ENCODE results near the gene AP4E1. TPM values are rescaled to one million over a fixed set of nuclear protein-coding genes. Genes with fewer than 3 reads are reported as not detected.

AP4E1 gene
- total RNA-seq, 1 experiment from 2014 or later, result 10.1 TPM

- H3K4me3 ChIP-seq (replicated peaks in 1 of 2; ENCODE audit: low read depth in 1 of 2, low read length in 2 of 2), result no peak overlapping the region
- BruUV-seq (replicated peaks), result no TSS peak
- H3K27me3 ChIP-seq (ENCODE audit: insufficient read depth, low read length), result no peaks in the 10 kb centered on the region
- H3K4me2 ChIP-seq (ENCODE audit: low read length), result no peak overlapping the region
- no peak overlapping the region for H2AFZ ChIP-seq (ENCODE audit: low read depth, low read length, poor library complexity, severe bottlenecking)
- no peak for ATAC-seq
- H4K20me1 ChIP-seq (ENCODE audit: insufficient read depth), result no peaks in the 10 kb centered on the region
- H3K4me1 ChIP-seq (ENCODE audit: control insufficient read depth in 1 of 2, insufficient read depth in 2 of 2, low read length in 2 of 2), result no peaks in the 10 kb centered on the region
- H3K9ac ChIP-seq (ENCODE audit: low read length), result no peak overlapping the region
- H3K27ac ChIP-seq (ENCODE audit: low read depth, low read length), result no peak overlapping the region
- ChIA-PET RAD21 (ENCODE audit: low non-redundant PET in 1 of 2, low total read pairs in 2 of 2, uncharacterized antibody in 2 of 2, unreplicated experiment in 2 of 2) (no interaction called here), CTCF (no interaction called here), POLR2A (no interaction called here)
- H3K36me3 ChIP-seq (ENCODE audit: control insufficient read depth in 1 of 2, insufficient read depth in 2 of 2, low read length in 2 of 2), result peaks cover 0 to 7% of the 10 kb centered on the region in 2 experiments; a peak in 2 of 4 replicates
- no peaks in the 10 kb centered on the region for H3K9me2 ChIP-seq (ENCODE audit: insufficient read depth)
- no peaks in the 10 kb centered on the region for H3K9me3 ChIP-seq (ENCODE audit: control insufficient read depth in 1 of 2, insufficient read depth in 1 of 2, low read depth in 1 of 2, low read length in 2 of 2)
- no peaks in the 10 kb centered on the region for H3K79me2 ChIP-seq (ENCODE audit: insufficient read depth, low read length)
- DNase-seq (ENCODE audit: low read depth, low spot score), result no peak
- intact Hi-C loops (cut with micrococcal nuclease), result no loop called here
- no peak for TF ChIP-seq SIN3A (IDR thresholded peaks at IDR 0.05; ENCODE audit: low read depth)
- TF ChIP-seq ZBTB33 (IDR thresholded peaks at IDR 0.05; ENCODE audit: extremely low read depth, insufficient replicate concordance, low read length), result no peak
- TF ChIP-seq EGR1 (IDR thresholded peaks at IDR 0.05; ENCODE audit: low read depth), result no peak
- TF ChIP-seq JUND (IDR thresholded peaks at IDR 0.05), result no peak
- TF ChIP-seq RAD21 (IDR thresholded peaks at IDR 0.05; ENCODE audit: low read depth), result no peak
- no peak for TF ChIP-seq MAX (IDR thresholded peaks at IDR 0.05)
- TF ChIP-seq ZNF274 (IDR thresholded peaks at IDR 0.05; ENCODE audit: low read depth, low read length), result no peak
- no peak for TF ChIP-seq POLR2AphosphoS5 (IDR thresholded peaks at IDR 0.05; ENCODE audit: low read depth, low read length)
- no peak for TF ChIP-seq YY1 (IDR thresholded peaks at IDR 0.05; ENCODE audit: extremely low read depth, insufficient replicate concordance, low read depth, low read length)
- TF ChIP-seq CTCF (IDR thresholded peaks at IDR 0.05 in 2 of 3, conservative IDR thresholded peaks at IDR 0.05 in 1 of 3; ENCODE audit: borderline replicate concordance in 1 of 3, insufficient read depth in 1 of 3, low read depth in 2 of 3, low read length in 2 of 3), result no peak
- TF ChIP-seq TCF7L2 (IDR thresholded peaks at IDR 0.05; ENCODE audit: borderline replicate concordance, extremely low read depth, insufficient read depth, insufficient read length), result no peak
- TF ChIP-seq CEBPB (IDR thresholded peaks at IDR 0.05; ENCODE audit: low read depth), result no peak
- no peak for TF ChIP-seq SRF (IDR thresholded peaks at IDR 0.05; ENCODE audit: low read depth)
Measured at GRCh38 chr15:50929062-50929461, 20.6 kb downstream of the AP4E1 start.
